OCI-LY1 (cell line): ENCODE results near the gene GCK.

Experiments
- H2AFZ ChIP-seq: fragments of 200-600 bp; sonication (generic), shearing (Covaris generic); 2 replicates; pipeline ENCODE4 v1.6.0; 2014; ENCODE audit warnings: antibody characterized with exemption, mild to moderate bottlenecking, low read length
- H3F3A ChIP-seq: fragments of 200-600 bp; sonication (generic), shearing (Covaris generic); 2 replicates; pipeline ENCODE4 v1.6.0; 2014; ENCODE audit warnings: mild to moderate bottlenecking, antibody characterized with exemption, low read length, moderate library complexity; ENCODE audit not compliant: insufficient read depth
- H3K27ac ChIP-seq: fragments of 200-600 bp; sonication (generic); 2 replicates; pipeline ENCODE4 v1.5.1; 2014; ENCODE audit warnings: low read length, mixed run types, mild to moderate bottlenecking, low read depth; ENCODE audit not compliant: poor library complexity, severe bottlenecking
- H3K27me3 ChIP-seq: fragments of 200-600 bp; sonication (generic); 2 replicates; pipeline ENCODE4 v1.6.0; 2014; ENCODE audit warnings: antibody characterized with exemption, mild to moderate bottlenecking, low read length, moderate library complexity; ENCODE audit not compliant: insufficient read depth
- H3K36me3 ChIP-seq: fragments of 200-600 bp; sonication (generic); 2 replicates; pipeline ENCODE4 v1.6.1; 2014; ENCODE audit warnings: mild to moderate bottlenecking, antibody characterized with exemption, low read length, moderate library complexity, mixed read lengths; ENCODE audit not compliant: insufficient read depth
- H3K4me1 ChIP-seq: fragments of 200-600 bp; sonication (generic); 2 replicates; pipeline ENCODE4 v1.5.1; 2014; ENCODE audit warnings: mild to moderate bottlenecking, low read length, moderate library complexity; ENCODE audit not compliant: insufficient read depth, severe bottlenecking
- H3K4me2 ChIP-seq: fragments of 200-600 bp; sonication (generic), shearing (Covaris generic); 2 replicates; pipeline ENCODE4 v1.6.1; 2014; ENCODE audit warnings: low read length
- H3K4me3 ChIP-seq: fragments of 200-600 bp; sonication (generic); 2 replicates; pipeline ENCODE4 v1.5.1; 2014; ENCODE audit warnings: low read length, low read depth, mild to moderate bottlenecking, mixed read lengths; ENCODE audit not compliant: poor library complexity, severe bottlenecking
- H3K79me2 ChIP-seq: fragments of 200-600 bp; shearing (Covaris generic); 2 replicates; pipeline ENCODE4 v1.6.1; 2016; ENCODE audit warnings: mixed run types, low read length, mixed read lengths; ENCODE audit not compliant: insufficient read depth
- H3K9ac ChIP-seq: fragments of 200-600 bp; sonication (generic), shearing (Covaris generic); 2 replicates; pipeline ENCODE4 v1.6.1; 2014; ENCODE audit warnings: mild to moderate bottlenecking, low read length, mixed read lengths
- H3K9me2 ChIP-seq: fragments of 200-600 bp; sonication (generic), shearing (Covaris generic); 2 replicates; pipeline ENCODE4 v1.6.1; 2014; ENCODE audit warnings: low read depth, mild to moderate bottlenecking, low read length, mixed read lengths
- H3K9me3 ChIP-seq: fragments of 200-600 bp; shearing (Covaris generic); 2 replicates; pipeline ENCODE4 v1.6.1; 2014; ENCODE audit warnings: low read length, mixed read lengths
- H4K20me1 ChIP-seq: fragments of 200-600 bp; sonication (generic), shearing (Covaris generic); 2 replicates; pipeline ENCODE4 v1.6.0; 2016; ENCODE audit warnings: mild to moderate bottlenecking, low read length; ENCODE audit not compliant: insufficient read depth
- EZH2 ChIP-seq: fragments of 200-600 bp; sonication (generic), shearing (Covaris generic); IDR thresholded peaks from 2 replicates; pipeline ENCODE4 v1.8.0; 2017; ENCODE audit warnings: borderline replicate concordance, mixed run types, mild to moderate bottlenecking, antibody characterized with exemption, low read length, moderate library complexity, mixed read lengths
- TF ChIP-seq, protein P1 (sequence below): fragments of 200-600 bp; sonication (generic), shearing (Covaris generic); IDR thresholded peaks from 2 replicates; pipeline ENCODE4 v1.5.1; 2017; ENCODE audit warnings: mild to moderate bottlenecking, antibody characterized with exemption, low read length, moderate library complexity, mixed read lengths

Gene GCK

DNA sequence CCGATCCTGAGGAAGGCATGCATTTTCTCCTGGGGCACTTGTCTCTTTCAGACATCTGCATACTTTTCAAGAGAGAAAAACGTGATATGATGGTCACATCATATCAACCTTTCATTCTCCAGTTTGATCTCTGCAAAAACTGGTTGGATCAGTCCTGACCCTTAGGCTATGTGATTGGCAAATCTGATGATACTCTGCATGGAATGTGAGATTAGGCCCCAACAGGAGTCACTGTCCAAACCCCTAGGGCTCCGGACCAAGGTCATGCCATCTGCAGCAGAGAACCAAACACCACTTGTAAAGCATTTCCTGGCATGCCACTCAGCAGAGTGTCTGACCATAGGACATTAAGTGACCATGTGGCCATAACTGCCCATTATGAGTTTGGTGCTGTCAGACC is 8.6 kb downstream of the GCK start:
- H3K4me2 ChIP-seq, result no peak overlapping the region
- H3K4me3 ChIP-seq, result no peak overlapping the region
- H3K36me3 ChIP-seq, result no peaks in the 10 kb centered on the region; the same call in 1 of the 2 replicates
- H3K27ac ChIP-seq, result no peak overlapping the region
- H2AFZ ChIP-seq, result no peak overlapping the region
- H3K9me3 ChIP-seq, result 0 out of 2 replicates have a peak, but pooled peaks cover 7% of the 10 kb centered on the region
- no peaks in the 10 kb centered on the region for H3K4me1 ChIP-seq
- no peaks in the 10 kb centered on the region for H3K9me2 ChIP-seq
- no peaks in the 10 kb centered on the region for H4K20me1 ChIP-seq
- no peak overlapping the region for H3K9ac ChIP-seq
- H3F3A ChIP-seq, result no peaks in the 10 kb centered on the region
- no peaks in the 10 kb centered on the region for H3K79me2 ChIP-seq
- TF ChIP-seq EZH2, result no peak
- TF ChIP-seq, protein P1, sequence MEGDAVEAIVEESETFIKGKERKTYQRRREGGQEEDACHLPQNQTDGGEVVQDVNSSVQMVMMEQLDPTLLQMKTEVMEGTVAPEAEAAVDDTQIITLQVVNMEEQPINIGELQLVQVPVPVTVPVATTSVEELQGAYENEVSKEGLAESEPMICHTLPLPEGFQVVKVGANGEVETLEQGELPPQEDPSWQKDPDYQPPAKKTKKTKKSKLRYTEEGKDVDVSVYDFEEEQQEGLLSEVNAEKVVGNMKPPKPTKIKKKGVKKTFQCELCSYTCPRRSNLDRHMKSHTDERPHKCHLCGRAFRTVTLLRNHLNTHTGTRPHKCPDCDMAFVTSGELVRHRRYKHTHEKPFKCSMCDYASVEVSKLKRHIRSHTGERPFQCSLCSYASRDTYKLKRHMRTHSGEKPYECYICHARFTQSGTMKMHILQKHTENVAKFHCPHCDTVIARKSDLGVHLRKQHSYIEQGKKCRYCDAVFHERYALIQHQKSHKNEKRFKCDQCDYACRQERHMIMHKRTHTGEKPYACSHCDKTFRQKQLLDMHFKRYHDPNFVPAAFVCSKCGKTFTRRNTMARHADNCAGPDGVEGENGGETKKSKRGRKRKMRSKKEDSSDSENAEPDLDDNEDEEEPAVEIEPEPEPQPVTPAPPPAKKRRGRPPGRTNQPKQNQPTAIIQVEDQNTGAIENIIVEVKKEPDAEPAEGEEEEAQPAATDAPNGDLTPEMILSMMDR, result no peak
- H3K27me3 ChIP-seq, result peaks cover 40% of the 10 kb centered on the region; the same call in 1 of the 2 replicates

DNA sequence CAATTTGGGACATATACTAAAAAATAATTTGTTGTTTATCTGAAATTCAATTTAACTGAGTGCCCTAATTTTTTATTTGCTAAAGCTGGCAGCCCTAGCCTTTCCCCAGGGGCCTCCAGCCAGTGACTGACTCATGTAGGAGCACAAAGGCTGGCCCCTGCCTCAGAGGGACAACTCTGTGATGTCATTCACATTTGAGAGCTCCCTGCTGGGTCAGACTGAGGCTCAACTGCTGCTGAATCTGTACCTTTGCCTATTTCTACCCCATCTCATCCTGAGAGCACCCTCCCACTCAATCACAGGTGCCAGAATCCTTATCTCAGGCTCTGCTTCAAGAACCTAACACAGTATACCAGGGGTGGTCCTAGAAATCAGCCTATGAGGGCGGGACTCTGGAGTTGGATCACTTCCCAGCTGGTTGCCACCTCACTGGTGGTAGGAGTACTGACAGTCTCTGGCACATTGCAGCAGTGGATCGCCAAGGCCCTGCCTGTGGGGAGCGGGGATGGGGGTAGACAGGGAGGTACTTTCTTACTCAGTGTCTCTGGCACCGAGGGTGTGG is 11.6 kb downstream of the GCK start:
- no peaks in the 10 kb centered on the region for H4K20me1 ChIP-seq
- H3K36me3 ChIP-seq, result no peaks in the 10 kb centered on the region; the same call in 1 of the 2 replicates
- no peaks in the 10 kb centered on the region for H3K4me1 ChIP-seq
- H3K9ac ChIP-seq, result no peak overlapping the region
- no peaks in the 10 kb centered on the region for H3F3A ChIP-seq
- no peak overlapping the region for H3K4me2 ChIP-seq
- peaks cover 37% of the 10 kb centered on the region; the same call in 1 of the 2 replicates for H3K27me3 ChIP-seq
- H2AFZ ChIP-seq, result no peak overlapping the region
- no peaks in the 10 kb centered on the region for H3K79me2 ChIP-seq
- TF ChIP-seq, protein P1, result no peak
- no peak for TF ChIP-seq EZH2
- H3K4me3 ChIP-seq, result no peak overlapping the region
- no peaks in the 10 kb centered on the region for H3K9me2 ChIP-seq
- H3K27ac ChIP-seq, result no peak overlapping the region
- 0 out of 2 replicates have a peak, but pooled peaks cover 6% of the 10 kb centered on the region for H3K9me3 ChIP-seq

DNA sequence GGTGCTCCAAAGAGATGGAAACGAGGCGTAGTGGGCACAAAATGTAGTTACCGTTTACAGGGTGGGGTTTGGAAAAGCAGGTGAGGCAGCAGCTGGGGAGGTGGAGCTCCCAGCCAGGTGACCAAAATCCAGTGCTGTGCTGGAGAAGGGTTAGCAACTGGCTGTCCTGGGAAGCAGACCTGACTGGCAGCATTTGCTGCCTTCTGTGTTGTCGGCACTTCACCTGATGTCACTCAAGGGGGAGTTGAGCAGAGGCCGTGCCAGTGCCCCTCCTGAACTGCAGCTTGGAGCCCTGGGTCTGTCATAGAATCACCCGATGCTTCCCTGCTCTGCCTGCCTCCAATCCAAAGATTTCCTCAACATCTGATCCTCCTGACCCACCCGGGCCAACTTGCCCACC is 12.8 kb downstream of the GCK start:
- Histone ChIP-seq H3K27ac (no peak overlapping the region), H3K4me3 (no peak overlapping the region), H3K9me3 (no peaks in the 10 kb centered on the region), H3K9me2 (no peaks in the 10 kb centered on the region), H3K27me3 (peaks cover 37% of the 10 kb centered on the region; the same call in 1 of the 2 replicates), H3K79me2 (no peaks in the 10 kb centered on the region), H2AFZ (no peak overlapping the region), H4K20me1 (no peaks in the 10 kb centered on the region), H3K4me1 (no peaks in the 10 kb centered on the region), H3F3A (no peaks in the 10 kb centered on the region), H3K9ac (no peak overlapping the region), H3K4me2 (no peak overlapping the region), H3K36me3 (no peaks in the 10 kb centered on the region)
- TF ChIP-seq EZH2, result no peak
- TF ChIP-seq, protein P1, result no peak
